HepG2 (cell line): Measurements from ENCODE around the gene TTC8. TPM values are rescaled to one million over a fixed set of nuclear protein-coding genes. Genes with fewer than 3 reads are reported as not detected.

ENCODE experiments used
- ATAC-seq: fragments of 200-7000 bp; cut with Tn5 transposase; 3 replicates; pipeline ENCODE4 v1.9.1; 2020; ENCODE audit warnings: mild to moderate bottlenecking, moderate library complexity
- BruUV-seq: library from RNA; stranded (reverse); fragments of 400-500 nt; replicated peaks from 2 replicates; lab custom pipeline; 2021; lab: Mats Ljungman, UMichigan
- CTCF ChIA-PET: fragments of 300-600 bp; formaldehyde crosslinking; extraction: SDS; loops from one replicate; lab custom pipeline; 2021; ENCODE audit warnings: low total read pairs, inconsistent platforms, low intra/inter-chr PET ratio; lab: Yijun Ruan, JAX
- POLR2A ChIA-PET: fragments of 350-600 bp; sonication (Branson Sonifier 250); formaldehyde crosslinking; loops from one replicate; lab custom pipeline; 2020; ENCODE audit warnings: antibody characterized with exemption, inconsistent platforms; lab: Yijun Ruan, JAX
- DNase-seq: peaks from one replicate; pipeline ENCODE4 v3.0.0-alpha.2; 2015; ENCODE audit warnings: low spot score
- FAIRE-seq: peaks from 3 replicates; lab custom pipeline; 2011; peaks lifted over from hg19 to GRCh38; lab: Jason Lieb, UNC
- H2AFZ ChIP-seq: one replicate; pipeline ENCODE4 v1.6.1; 2011; ENCODE audit warnings: low read length, inconsistent platforms
- H3K27ac ChIP-seq: fragments of 300-600 bp; 3 replicates; pipeline ENCODE4 v1.8.0; 2011; ENCODE audit warnings: mixed run types, mild to moderate bottlenecking, mixed read lengths, low read length, inconsistent platforms; ENCODE audit not compliant: insufficient read depth; ENCODE audit errors: extremely low read length
- H3K27me3 ChIP-seq, 2 experiments: fragments of 200-600 bp in 1 of 2; 2 replicates in 1 of 2; 3 replicates in 1 of 2; pipeline versions ENCODE4 v1.6.0 to v1.8.0; 2011; ENCODE audit warnings: low read length in 2 of 2, mild to moderate bottlenecking in 2 of 2, moderate library complexity in 2 of 2, inconsistent platforms in 1 of 2; ENCODE audit not compliant: insufficient read depth in 2 of 2, control insufficient read depth in 1 of 2
- H3K36me3 ChIP-seq, 2 experiments: fragments of 200-600 bp in 1 of 2; replicated peaks in 1 of 2; 2 replicates in 1 of 2; 3 replicates in 1 of 2; pipeline versions ENCODE4 v1.5.1 to v1.8.0; 2011; ENCODE audit warnings: low read length in 2 of 2, inconsistent platforms in 1 of 2; ENCODE audit not compliant: insufficient read depth in 2 of 2, control insufficient read depth in 1 of 2
- H3K4me1 ChIP-seq: 2 replicates; pipeline ENCODE4 v1.5.1; 2012; ENCODE audit warnings: low read length, inconsistent platforms; ENCODE audit not compliant: insufficient read depth
- H3K4me2 ChIP-seq: 2 replicates; pipeline ENCODE4 v1.6.0; 2011; ENCODE audit warnings: low read depth, low read length, inconsistent platforms
- H3K4me3 ChIP-seq, 3 experiments: fragments of 200-600 bp in 1 of 3; sonication (generic), shearing (Covaris generic) in 1 of 3; replicated peaks in 1 of 3; 2 replicates each; pipeline ENCODE4 v1.5.1; 2011 to 2016; ENCODE audit warnings: low read length in 3 of 3, inconsistent platforms in 2 of 3, low read depth in 2 of 3, mild to moderate bottlenecking in 2 of 3, control low read depth in 1 of 3, mixed read lengths in 1 of 3; ENCODE audit not compliant: insufficient read depth in 1 of 3
- H3K79me2 ChIP-seq: one replicate; pipeline ENCODE4 v1.6.1; 2011; ENCODE audit warnings: low read length, inconsistent platforms; ENCODE audit not compliant: insufficient read depth
- H3K9ac ChIP-seq: 2 replicates; pipeline ENCODE4 v1.6.0; 2011; ENCODE audit warnings: mild to moderate bottlenecking, low read depth, low read length, inconsistent platforms; ENCODE audit not compliant: insufficient read depth
- H3K9me3 ChIP-seq: 2 replicates; pipeline ENCODE4 v1.5.1; 2012; ENCODE audit warnings: mild to moderate bottlenecking, low read length
- H4K20me1 ChIP-seq: 2 replicates; pipeline ENCODE4 v1.6.0; 2011; ENCODE audit warnings: inconsistent platforms, mild to moderate bottlenecking, low read length, moderate library complexity; ENCODE audit not compliant: insufficient read depth
- CAMTA2 ChIP-seq: sonication (generic); formaldehyde crosslinking; IDR thresholded peaks from 2 replicates; pipeline ENCODE4 v1.4.0; 2020; ENCODE audit warnings: mild to moderate bottlenecking, missing genetic modification reagents, borderline replicate concordance
- DMTF1 ChIP-seq: sonication (generic); formaldehyde crosslinking; IDR thresholded peaks from 2 replicates; pipeline ENCODE4 v1.4.0; 2020; ENCODE audit warnings: mild to moderate bottlenecking, missing genetic modification reagents
- GFI1 ChIP-seq: sonication (generic); formaldehyde crosslinking; IDR thresholded peaks from 2 replicates; pipeline ENCODE4 v1.5.0; 2020; ENCODE audit warnings: missing genetic modification reagents, mild to moderate bottlenecking, borderline replicate concordance
- GPN1 ChIP-seq: sonication (generic); formaldehyde crosslinking; IDR thresholded peaks from 2 replicates; pipeline ENCODE4 v1.5.1; 2020; ENCODE audit warnings: missing genetic modification reagents, borderline replicate concordance
- HNF1A ChIP-seq, 2 experiments: sonication (generic) in 1 of 2; formaldehyde crosslinking in 1 of 2; IDR thresholded peaks; 2 replicates each; pipeline versions ENCODE4 v1.4.0 to v1.6.1; 2016 to 2020; ENCODE audit warnings: borderline replicate concordance in 1 of 2, low read depth in 1 of 2, mild to moderate bottlenecking in 1 of 2, missing genetic modification reagents in 1 of 2
- PLRG1 ChIP-seq: fragments of 450-650 bp; conservative IDR thresholded peaks from 2 replicates; pipeline ENCODE4 v1.6.1; 2016
- POLR2G ChIP-seq: fragments of 200-400 bp; formaldehyde crosslinking; IDR thresholded peaks from 2 replicates; pipeline ENCODE4 v1.6.1; 2018; ENCODE audit warnings: mild to moderate bottlenecking, low read depth, low read length, moderate library complexity
- SP4 ChIP-seq: sonication (generic); formaldehyde crosslinking; IDR thresholded peaks from 2 replicates; pipeline ENCODE4 v1.8.1; 2023; ENCODE audit warnings: mild to moderate bottlenecking, missing genetic modification reagents
- ZBTB1 ChIP-seq: sonication (generic); formaldehyde crosslinking; IDR thresholded peaks from 2 replicates; pipeline ENCODE4 v1.4.0; 2020; ENCODE audit warnings: missing genetic modification reagents, borderline replicate concordance
- ZBTB20 ChIP-seq: sonication (generic); formaldehyde crosslinking; IDR thresholded peaks from 2 replicates; pipeline ENCODE4 v1.8.1; 2023; ENCODE audit warnings: missing genetic modification reagents, low read depth, mild to moderate bottlenecking, borderline replicate concordance
- ZNF30 ChIP-seq: sonication (generic); formaldehyde crosslinking; IDR thresholded peaks from 2 replicates; pipeline ENCODE4 v1.5.0; 2020; ENCODE audit warnings: mild to moderate bottlenecking, missing genetic modification reagents
- ZNF441 ChIP-seq: sonication (generic); formaldehyde crosslinking; IDR thresholded peaks from 2 replicates; pipeline ENCODE4 v1.7.0; 2021; ENCODE audit warnings: missing genetic modification reagents, borderline replicate concordance
- ZNF737 ChIP-seq: sonication (generic); formaldehyde crosslinking; IDR thresholded peaks from 2 replicates; pipeline ENCODE4 v1.5.0; 2020; ENCODE audit warnings: missing genetic modification reagents, mild to moderate bottlenecking, borderline replicate concordance
- in situ Hi-C: cut with HindIII; loops from 2 replicates; pipeline ENCODE4 v1.10.0; 2017; ENCODE audit warnings: low pct_unique_long_range_greater_than_20kb; ENCODE audit not compliant: extremely low pct_ligation_motif_present
- intact Hi-C: fragments of 100-400 bp; cut with micrococcal nuclease; formaldehyde crosslinking; loops from one replicate; pipeline ENCODE4 v1.10.0; 2022; ENCODE audit not compliant: unreplicated experiment
- polyA plus RNA-seq, 8 experiments: library from polyadenylated mRNA; depleted of rRNA in 3 of 8; stranded (reverse) in 7 of 8; unstranded in 1 of 8; fragments of >200 nt; fragmentation: Illumina TruSeq in 4 of 8; extraction: Trizol in 4 of 8; gene quantifications; 2 replicates each; pipeline versions ENCODE4 v1.2.1 to v1.2.3, GENCODE V29; 2011 to 2016; ENCODE audit warnings: low read depth in 4 of 8, missing spikeins in 1 of 8, mixed read lengths in 1 of 8; ENCODE audit not compliant: insufficient read depth in 1 of 8
- total RNA-seq, 5 experiments: library from RNA; depleted of rRNA; stranded (reverse); fragments of >200 nt; fragmentation: Illumina TruSeq; extraction: Trizol; gene quantifications; 2 replicates each; pipeline ENCODE4 v1.2.3, GENCODE V29; 2016; ENCODE audit warnings: low read depth in 1 of 5

Gene TTC8
- total and polyA plus RNA-seq, 2 of the 13 experiments (the other 11 are each of a cell fraction or from before 2014, with no cell fraction given): 13.8 to 15.2 TPM

- ChIA-PET CTCF (no interaction called here), POLR2A (no interaction called here)
- Histone ChIP-seq H3K4me3 (no peak overlapping the region), H3K4me2 (no peak overlapping the region), H3K9me3 (no peaks in the 10 kb centered on the region), H4K20me1 (no peaks in the 10 kb centered on the region), H3K79me2 (peaks cover 2% of the 10 kb centered on the region), H3K36me3 (peaks cover 0 to 1% of the 10 kb centered on the region in 2 experiments; a peak in 1 of 5 replicates), H3K27me3 (no peaks in the 10 kb centered on the region), H3K27ac (no peak overlapping the region), H3K4me1 (peaks cover 29% of the 10 kb centered on the region), H2AFZ (no peak overlapping the region), H3K9ac (no peak overlapping the region)
- intact Hi-C loops: no loop called here
- no TSS peak for BruUV-seq
- DNase-seq (no peak), ATAC-seq (no peak), FAIRE-seq (no peak)
- TF ChIP-seq HNF1A (IDR thresholded peaks at IDR 0.05; ENCODE audit: low read depth) (no peak), HNF1A (CRISPR knock-in tag; IDR thresholded peaks at IDR 0.05; ENCODE audit: borderline replicate concordance) (no peak), POLR2G (no peak), SP4 (CRISPR knock-in tag) (no peak), DMTF1 (CRISPR knock-in tag) (no peak), PLRG1 (no peak), ZNF30 (CRISPR knock-in tag) (no peak), CAMTA2 (CRISPR knock-in tag) (no peak), ZBTB1 (CRISPR knock-in tag) (no peak), ZNF441 (CRISPR knock-in tag) (no peak), ZBTB20 (no peak), ZNF737 (no peak), GFI1 (CRISPR knock-in tag) (no peak), GPN1 (CRISPR knock-in tag) (no peak)
- in situ Hi-C loops: no loop called here
Observed at GRCh38 chr14:88831284-88831683, 6.8 kb downstream of the TTC8 start.
